HEK293T (cell line): ENCODE data around the gene C19orf38.
"Not testable (repeated sequence)": the region's sequence is repeated elsewhere in the genome, so short reads cannot be mapped to it uniquely, and the experiment has no call there.

ENCODE experiments used
- CTCF ChIA-PET: fragments of 350-600 bp; formaldehyde crosslinking; extraction: SDS; loops from one replicate; lab custom pipeline; 2021; ENCODE audit warnings: antibody characterized with exemption, inconsistent platforms; lab: Yijun Ruan, JAX
- POLR2A ChIA-PET: fragments of 350-600 bp; formaldehyde crosslinking; extraction: SDS; loops from one replicate; lab custom pipeline; 2020; ENCODE audit warnings: antibody characterized with exemption, inconsistent platforms; lab: Yijun Ruan, JAX
- DNase-seq: peaks from one replicate; pipeline ENCODE4 v3.0.0; 2012; ENCODE audit warnings: mixed read lengths; ENCODE audit errors: extremely low spot score
- ARNT ChIP-seq: fragments of 450-650 bp; IDR thresholded peaks from 2 replicates; pipeline ENCODE4 v1.6.1; 2017; ENCODE audit warnings: mild to moderate bottlenecking
- BHLHE40 ChIP-seq: fragments of 450-650 bp; IDR thresholded peaks from 2 replicates; pipeline ENCODE4 v1.6.1; 2016; ENCODE audit warnings: mild to moderate bottlenecking, moderate library complexity, borderline replicate concordance
- CTBP1 ChIP-seq: fragments of 450-650 bp; IDR thresholded peaks from 2 replicates; pipeline ENCODE4 v1.6.1; 2016; ENCODE audit warnings: borderline replicate concordance
- ELF4 ChIP-seq: fragments of 450-650 bp; IDR thresholded peaks from 2 replicates; pipeline ENCODE4 v1.6.1; 2017; ENCODE audit warnings: antibody characterized with exemption
- FOXA1 ChIP-seq: fragments of 450-650 bp; IDR thresholded peaks from 2 replicates; pipeline ENCODE4 v1.6.1; 2016; ENCODE audit warnings: mild to moderate bottlenecking
- FOXK2 ChIP-seq: fragments of 450-650 bp; IDR thresholded peaks from 2 replicates; pipeline ENCODE4 v1.6.1; 2016; ENCODE audit warnings: mild to moderate bottlenecking
- FOXM1 ChIP-seq: fragments of 450-650 bp; IDR thresholded peaks from 2 replicates; pipeline ENCODE4 v1.6.1; 2017; ENCODE audit warnings: mild to moderate bottlenecking, borderline replicate concordance
- HDGF ChIP-seq: fragments of 450-650 bp; IDR thresholded peaks from 2 replicates; pipeline ENCODE4 v1.6.1; 2017; ENCODE audit warnings: antibody characterized with exemption, borderline replicate concordance
- L3MBTL2 ChIP-seq: fragments of 450-650 bp; conservative IDR thresholded peaks from 2 replicates; pipeline ENCODE4 v1.6.1; 2016; ENCODE audit warnings: mild to moderate bottlenecking
- LEF1 ChIP-seq: fragments of 450-650 bp; IDR thresholded peaks from 2 replicates; pipeline ENCODE4 v1.6.1; 2017; ENCODE audit warnings: mild to moderate bottlenecking, borderline replicate concordance
- NFRKB ChIP-seq: fragments of 450-650 bp; IDR thresholded peaks from 2 replicates; pipeline ENCODE4 v1.6.1; 2016; ENCODE audit warnings: mild to moderate bottlenecking, moderate library complexity
- PKNOX1 ChIP-seq: fragments of 450-650 bp; IDR thresholded peaks from 2 replicates; pipeline ENCODE4 v1.6.1; 2016
- SP1 ChIP-seq: fragments of 450-650 bp; IDR thresholded peaks from 2 replicates; pipeline ENCODE4 v1.6.1; 2017
- SUZ12 ChIP-seq: fragments of 450-650 bp; IDR thresholded peaks from 2 replicates; pipeline ENCODE4 v1.6.1; 2016; ENCODE audit warnings: mild to moderate bottlenecking
- TARDBP ChIP-seq: fragments of 450-650 bp; IDR thresholded peaks from 2 replicates; pipeline ENCODE4 v1.6.1; 2016
- ZNF384 ChIP-seq: fragments of 450-650 bp; IDR thresholded peaks from 2 replicates; pipeline ENCODE4 v1.6.1; 2016

The C19orf38 gene

GRCh38 chr19:10870955-10871603, 22.9 kb downstream of the C19orf38 start, which contains the start of gene CARM1:
Gene CARM1 (plus strand): TSS chr19:10871553. CDS start chr19:10871703, 150 bp downstream.
- peak; percentile 99 for DNase-seq
- no peak for TF ChIP-seq NFRKB
- peak; percentile 97 for TF ChIP-seq HDGF
- POLR2A ChIA-PET: interaction anchor here (0.6 to 4.8 kb wide), 3 partner anchors 35 to 153 kb away, joined by 3 to 20 read pairs (median 3); partner anchors contain the start of genes DNM2 and TMED1
- CTCF ChIA-PET: interaction anchor here (0.5 to 1.1 kb wide), 16 partner anchors 9 to 199 kb away, joined by 3 to 13 read pairs (median 4); partner anchors contain the start of genes DNM2 and TMED1

GRCh38 chr19:10871711-10872545, 23.7 kb downstream of the C19orf38 start:
- DNase-seq: no peak
- TF ChIP-seq ARNT: no peak
- TF ChIP-seq ZNF384: no peak
- TF ChIP-seq FOXA1: no peak
- TF ChIP-seq PKNOX1: no peak
- no peak for TF ChIP-seq FOXK2
- TF ChIP-seq TARDBP: no peak
- no peak for TF ChIP-seq FOXM1
- TF ChIP-seq L3MBTL2: no peak
- no peak for TF ChIP-seq ELF4
- TF ChIP-seq SP1: no peak
- TF ChIP-seq SUZ12: no peak
- TF ChIP-seq NFRKB: no peak
- TF ChIP-seq HDGF: no peak
- no peak for TF ChIP-seq BHLHE40
- TF ChIP-seq CTBP1: no peak
- TF ChIP-seq LEF1: no peak
- POLR2A ChIA-PET: interaction anchor here (0.6 to 4.8 kb wide), 5 partner anchors 9 to 154 kb away, joined by 3 to 20 read pairs (median 5); partner anchors contain the start of genes DNM2 and TMED1
- CTCF ChIA-PET: interaction anchor here (0.5 to 1.6 kb wide), 11 partner anchors 8 to 443 kb away, joined by 3 to 8 read pairs (median 3); no protein-coding TSS in a partner anchor

GRCh38 chr19:10872546-10873107, 24.4 kb downstream of the C19orf38 start:
- POLR2A ChIA-PET: interaction anchor here (0.6 to 4.8 kb wide), 6 partner anchors 8 to 228 kb away, joined by 3 to 20 read pairs (median 4); partner anchors contain the start of genes DNM2 and TMED1
- TF ChIP-seq LEF1 (no peak), CTBP1 (no peak), BHLHE40 (no peak), FOXA1 (no peak), PKNOX1 (no peak), ARNT (no peak), NFRKB (no peak), FOXK2 (no peak), SP1 (no peak), L3MBTL2 (no peak), ZNF384 (no peak), TARDBP (no peak), SUZ12 (no peak), HDGF (no peak)
- CTCF ChIA-PET: interaction anchor here (0.6 to 1.6 kb wide), 8 partner anchors 8 to 262 kb away, joined by 3 to 8 read pairs (median 3); no protein-coding TSS in a partner anchor
- DNase-seq: no peak

- DNase-seq: no peak
- TF ChIP-seq L3MBTL2 (no peak), ARNT (no peak), SP1 (no peak), BHLHE40 (no peak), FOXA1 (no peak), HDGF (no peak), NFRKB (no peak), ELF4 (no peak), CTBP1 (no peak), SUZ12 (no peak), FOXK2 (no peak), TARDBP (no peak)
- CTCF ChIA-PET: interaction anchor here (1.7 kb wide), 1 partner anchor 10 kb away, joined by 7 read pairs; no protein-coding TSS in a partner anchor
- POLR2A ChIA-PET: no interaction called here
Observed at GRCh38 chr19:10874024-10874423, 25.8 kb downstream of the C19orf38 start.

- CTCF ChIA-PET: no interaction called here
- DNase-seq: no peak
- POLR2A ChIA-PET: no interaction called here
- TF ChIP-seq TARDBP (no peak), HDGF (no peak), BHLHE40 (no peak), SP1 (no peak), FOXA1 (no peak), NFRKB (no peak), PKNOX1 (no peak), ELF4 (no peak), SUZ12 (no peak), LEF1 (no peak), ZNF384 (no peak), L3MBTL2 (no peak), FOXK2 (no peak), ARNT (no peak)
Observed at GRCh38 chr19:10876459-10877240, 28.4 kb downstream of the C19orf38 start.

GRCh38 chr19:10877608-10878007, 29.4 kb downstream of the C19orf38 start:
- ChIA-PET POLR2A (interaction anchor here (2.4 kb wide), 1 partner anchor 42 kb away, joined by 12 read pairs; the partner anchor contains the start of gene TMED1), CTCF (interaction anchor here (0.8 kb wide), 1 partner anchor 13 kb away, joined by 3 read pairs; no protein-coding TSS in a partner anchor)
- not testable (repeated sequence) for DNase-seq
